Putamen (tissue), 1 donor: Measurements from ENCODE around the gene EPGN.
"Not testable (repeated sequence)": the region's sequence is repeated elsewhere in the genome, so short reads cannot be mapped to it uniquely, and the experiment has no call there.

Source experiments
- DNase-seq: peaks from one replicate; pipeline ENCODE4 v3.0.0-alpha.2; 2016; ENCODE audit warnings: low spot score

Gene EPGN

DNA sequence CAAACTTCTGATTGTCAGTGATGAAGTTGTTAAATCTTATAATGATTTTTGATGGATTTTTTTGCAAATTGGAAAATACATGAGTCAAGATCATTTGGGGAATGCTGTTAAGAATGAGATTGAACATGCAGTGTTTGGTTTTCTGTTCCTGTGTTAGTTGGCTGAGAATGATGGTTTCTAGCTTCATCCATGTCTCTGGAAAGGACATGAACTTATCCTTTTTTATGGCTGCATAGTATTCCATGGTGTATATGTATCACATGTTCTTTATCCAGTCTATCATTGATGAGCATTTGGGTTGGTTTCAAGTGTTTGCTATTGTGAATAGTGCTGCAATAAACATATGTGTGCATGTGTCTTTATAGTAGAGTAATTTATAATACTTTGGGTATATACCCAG is 32.2 kb downstream of the EPGN start:
- DNase-seq, result not testable (repeated sequence)

DNA sequence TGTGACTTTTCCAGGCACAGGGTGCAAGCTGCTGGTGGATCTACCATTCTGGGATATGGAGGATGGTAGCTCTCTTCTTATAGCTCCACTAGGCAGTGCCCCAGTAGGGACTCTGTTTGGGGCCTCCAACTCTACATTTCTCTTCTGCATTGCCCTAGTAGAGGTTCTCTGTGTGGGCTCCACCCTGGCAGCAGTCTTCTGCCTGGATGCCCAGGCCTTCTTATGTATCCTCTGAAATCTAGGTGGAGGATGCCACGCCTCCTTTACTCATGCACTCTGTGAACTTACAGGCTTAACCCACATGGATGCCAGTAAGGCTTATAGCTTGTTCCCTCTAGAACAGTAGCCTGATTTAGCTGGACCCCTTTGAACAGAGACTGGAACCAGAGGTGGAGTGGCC is 35.8 kb downstream of the EPGN start:
- no peak for DNase-seq

DNA sequence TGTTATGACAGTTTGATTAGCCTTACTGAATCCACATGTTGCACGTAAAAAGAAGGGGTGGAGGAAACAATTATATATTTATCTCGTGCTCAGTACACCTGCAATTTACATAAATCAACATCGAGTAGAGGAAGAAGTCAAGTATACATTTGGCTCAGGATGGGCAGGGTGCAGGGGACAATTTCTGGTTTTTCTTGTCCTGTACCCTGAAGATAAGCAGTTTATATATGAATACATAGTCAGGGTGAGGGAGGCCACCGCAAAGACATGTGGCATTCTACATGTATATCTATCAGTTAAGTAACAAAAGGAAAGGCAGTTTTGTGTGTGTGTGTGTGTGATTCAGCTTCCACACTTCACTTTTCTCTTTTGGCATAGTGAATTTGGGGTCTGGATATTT is 45.6 kb downstream of the EPGN start:
- DNase-seq, result no peak

DNA sequence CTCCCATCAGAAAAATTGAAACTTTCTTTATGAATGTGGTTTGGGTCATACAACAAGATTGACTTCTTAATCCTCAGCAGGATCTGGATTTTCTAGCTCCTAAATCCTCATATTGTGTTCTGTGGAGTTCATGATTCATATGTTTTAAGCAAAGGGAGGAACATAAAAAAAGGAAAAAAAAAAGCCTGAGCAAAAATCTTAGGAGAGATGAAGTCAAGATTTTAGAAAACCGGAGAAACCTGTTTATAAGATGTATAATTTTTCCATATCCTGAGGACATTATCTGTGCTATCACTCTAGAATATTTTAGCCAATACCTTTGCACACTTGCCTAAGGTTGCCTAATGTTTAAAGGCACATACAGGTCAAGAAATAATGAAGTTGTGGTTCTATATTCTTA is 49.7 kb downstream of the EPGN start:
- no peak for DNase-seq

DNA sequence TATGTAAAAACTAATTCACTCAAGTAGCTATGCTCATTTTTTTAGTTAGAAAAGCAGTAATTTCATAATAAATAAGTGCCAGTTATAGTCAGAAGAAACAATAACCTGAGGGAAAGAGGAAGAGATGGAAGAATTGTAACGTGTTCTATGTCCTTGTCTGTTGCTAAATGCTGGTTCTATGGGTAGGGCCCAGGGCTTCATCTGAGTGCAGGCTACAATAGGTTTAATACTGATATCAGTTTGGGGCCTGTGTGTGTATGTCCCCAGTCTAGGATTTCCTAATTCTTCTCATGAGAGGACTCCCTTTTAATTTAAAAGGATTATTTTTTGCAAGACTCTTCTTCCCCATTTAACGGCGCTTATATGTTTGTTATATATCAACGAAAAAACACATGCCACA is 53.4 kb downstream of the EPGN start:
- no peak for DNase-seq

DNA sequence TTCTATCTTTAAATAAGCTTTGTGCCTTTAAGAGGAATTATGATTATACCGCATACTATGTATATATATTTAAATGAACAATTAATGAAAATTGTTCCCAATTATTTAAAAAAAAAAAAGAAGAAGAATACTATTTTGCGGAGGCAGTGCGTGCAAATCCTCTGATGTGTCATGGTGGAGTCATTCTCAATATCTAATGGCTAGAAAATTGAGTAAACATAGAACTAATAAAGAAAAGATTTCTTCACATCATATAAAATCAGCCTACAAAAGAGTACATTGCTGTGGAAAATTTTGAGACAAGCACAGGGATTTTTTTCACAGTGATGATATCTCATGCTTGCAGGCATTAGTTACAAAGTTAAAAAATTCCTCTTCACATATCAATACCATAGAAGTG is 54.1 kb downstream of the EPGN start:
- DNase-seq, result no peak

DNA sequence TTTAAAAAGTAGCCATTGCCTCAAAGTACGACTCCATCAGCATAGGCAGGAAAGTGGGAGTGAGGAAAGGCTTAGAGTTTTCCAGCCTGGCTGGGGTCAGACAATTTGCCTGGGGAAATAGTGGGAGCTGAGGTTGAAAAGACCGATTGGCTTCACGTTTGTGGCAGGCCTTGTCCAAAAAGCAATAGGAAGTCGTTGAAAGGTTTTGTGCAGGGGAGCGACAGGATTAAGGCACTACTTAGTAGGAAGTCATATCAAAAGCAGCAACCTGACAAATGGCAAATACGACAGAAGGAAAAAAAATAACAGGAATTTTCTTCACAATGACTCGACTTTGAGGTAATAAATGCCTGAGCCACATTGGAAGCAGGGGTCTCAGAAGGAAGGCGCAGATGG is 56.0 kb downstream of the EPGN start:
- no peak for DNase-seq

DNA sequence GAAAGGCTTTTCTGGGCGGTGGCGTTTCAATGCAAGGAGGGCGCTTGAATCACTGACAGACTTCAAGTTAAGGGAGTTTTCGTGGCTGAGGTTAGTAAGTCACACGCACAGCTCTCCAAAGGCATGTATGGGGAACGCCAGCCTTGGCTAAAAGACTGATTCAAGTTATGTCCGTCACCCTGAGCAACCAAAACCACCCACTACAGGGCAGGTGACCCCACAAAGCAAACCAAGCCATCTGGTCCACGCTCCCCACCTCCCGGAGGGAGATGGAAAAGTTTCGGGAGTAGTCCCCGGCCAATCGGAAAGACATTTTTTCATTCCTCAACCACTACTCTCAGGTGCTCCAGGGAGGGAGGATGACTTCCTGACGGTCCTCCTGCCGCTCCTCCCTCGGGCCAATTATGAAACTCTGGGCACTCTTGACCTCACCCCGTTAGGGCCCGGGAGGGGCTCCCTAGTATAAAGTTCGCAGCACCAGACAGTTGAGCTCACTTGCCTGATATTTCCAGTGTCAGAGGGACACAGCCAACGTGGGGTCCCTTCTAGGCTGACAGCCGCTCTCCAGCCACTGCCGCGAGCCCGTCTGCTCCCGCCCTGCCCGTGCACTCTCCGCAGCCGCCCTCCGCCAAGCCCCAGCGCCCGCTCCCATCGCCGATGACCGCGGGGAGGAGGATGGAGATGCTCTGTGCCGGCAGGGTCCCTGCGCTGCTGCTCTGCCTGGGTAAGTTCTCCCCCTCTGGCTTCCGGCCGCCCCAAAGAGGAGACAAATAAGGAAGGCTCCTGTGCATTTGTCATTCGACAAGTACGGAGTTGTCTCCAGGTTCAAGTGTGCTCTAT is 56.6 kb downstream of the EPGN start, which contains the start of gene EREG:
Gene EREG (plus strand): TSS at position 494 of the 840 bp plus-strand sequence. CDS start 164 bp downstream, at position 658.
- no peak for DNase-seq

DNA sequence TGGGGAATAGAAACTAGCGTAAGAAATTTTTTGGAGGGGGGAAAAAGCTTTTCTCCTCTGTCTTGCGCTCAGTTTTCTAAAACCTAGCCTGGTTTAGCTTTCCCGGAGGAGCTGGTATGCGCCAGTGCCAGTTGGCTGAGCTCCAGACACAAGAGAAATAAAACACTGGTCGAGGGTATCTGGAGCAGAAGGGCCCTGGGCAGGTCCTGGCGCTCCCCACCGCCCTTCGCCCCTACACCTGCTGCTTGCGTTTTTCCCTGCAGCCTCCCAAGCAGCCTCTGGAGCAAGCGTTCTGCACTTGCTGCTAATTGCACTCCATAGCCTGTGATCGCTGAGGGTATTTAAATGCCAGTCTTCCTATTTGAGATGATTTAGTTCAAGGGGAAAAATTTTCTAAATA is 57.5 kb downstream of the EPGN start:
- no peak for DNase-seq
